GM13977 (cell line): ENCODE data around the gene GNPTG.
A peak's percentile ranks its signal among the peaks of the same experiment; 100 is the strongest.

Source experiments
- DNase-seq: peaks from one replicate; pipeline ENCODE4 v3.0.0; 2012; ENCODE audit warnings: low spot score
- in situ Hi-C: fragments of 300-500 bp; cut with MboI; formaldehyde crosslinking; loops from one replicate; pipeline ENCODE4 v1.12.0; 2022; ENCODE audit warnings: low sequenced_read_pairs, low pct_unique_long_range_greater_than_20kb, mixed read lengths, inconsistent platforms; ENCODE audit not compliant: unreplicated experiment
- TF ChIP-seq, protein P1 (sequence below): IDR thresholded peaks from 2 replicates; pipeline ENCODE4 v1.5.1; 2012; ENCODE audit warnings: mild to moderate bottlenecking, control low read depth; ENCODE audit not compliant: insufficient read depth; ENCODE audit errors: extremely low read depth, missing control alignments

The GNPTG gene

GRCh38 chr16:1330260-1330914 is 21.3 kb upstream of the GNPTG start:
- in situ Hi-C loops: no loop called here
- no peak for DNase-seq
- TF ChIP-seq, protein P1, sequence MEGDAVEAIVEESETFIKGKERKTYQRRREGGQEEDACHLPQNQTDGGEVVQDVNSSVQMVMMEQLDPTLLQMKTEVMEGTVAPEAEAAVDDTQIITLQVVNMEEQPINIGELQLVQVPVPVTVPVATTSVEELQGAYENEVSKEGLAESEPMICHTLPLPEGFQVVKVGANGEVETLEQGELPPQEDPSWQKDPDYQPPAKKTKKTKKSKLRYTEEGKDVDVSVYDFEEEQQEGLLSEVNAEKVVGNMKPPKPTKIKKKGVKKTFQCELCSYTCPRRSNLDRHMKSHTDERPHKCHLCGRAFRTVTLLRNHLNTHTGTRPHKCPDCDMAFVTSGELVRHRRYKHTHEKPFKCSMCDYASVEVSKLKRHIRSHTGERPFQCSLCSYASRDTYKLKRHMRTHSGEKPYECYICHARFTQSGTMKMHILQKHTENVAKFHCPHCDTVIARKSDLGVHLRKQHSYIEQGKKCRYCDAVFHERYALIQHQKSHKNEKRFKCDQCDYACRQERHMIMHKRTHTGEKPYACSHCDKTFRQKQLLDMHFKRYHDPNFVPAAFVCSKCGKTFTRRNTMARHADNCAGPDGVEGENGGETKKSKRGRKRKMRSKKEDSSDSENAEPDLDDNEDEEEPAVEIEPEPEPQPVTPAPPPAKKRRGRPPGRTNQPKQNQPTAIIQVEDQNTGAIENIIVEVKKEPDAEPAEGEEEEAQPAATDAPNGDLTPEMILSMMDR: peak; percentile 61

DNA sequence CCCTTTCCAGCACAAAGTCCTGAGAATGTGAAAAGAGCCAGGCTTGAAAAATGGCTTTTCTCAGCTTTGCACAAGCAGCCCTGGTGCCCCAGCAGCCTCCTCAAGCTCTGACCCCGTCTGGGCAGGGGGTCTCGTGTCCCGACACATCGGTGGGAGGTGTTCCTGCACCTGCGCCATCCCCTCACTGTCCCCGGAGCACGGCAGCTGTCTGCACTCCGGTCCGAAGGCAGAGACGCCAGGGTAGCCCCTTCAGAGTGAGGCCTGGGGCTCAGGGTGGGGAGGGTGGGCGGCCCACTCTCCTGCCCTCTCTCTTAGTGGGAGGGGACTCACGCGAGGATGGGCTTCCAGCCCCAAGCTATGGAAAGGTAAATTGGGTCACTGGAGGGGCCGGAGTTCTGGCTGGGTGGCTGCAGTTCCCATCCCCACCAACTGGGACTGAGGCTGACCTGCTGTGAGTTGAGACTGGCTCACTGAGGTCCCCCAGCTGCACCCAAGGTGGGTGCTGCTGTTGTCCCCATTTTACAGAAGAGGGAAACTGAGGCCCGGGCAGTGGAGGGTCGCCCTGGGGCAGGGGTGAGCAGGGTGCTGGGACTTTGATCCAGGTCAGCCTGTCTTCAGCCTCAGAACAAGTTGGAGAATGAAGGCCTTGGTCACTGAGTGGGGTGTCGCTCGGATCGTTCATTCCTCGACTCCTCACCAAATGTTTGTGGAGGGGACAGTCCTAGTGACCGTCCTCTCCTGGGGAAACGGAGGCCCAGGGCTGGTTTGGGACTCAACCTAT is 20.6 kb upstream of the GNPTG start:
- TF ChIP-seq, protein P1: no peak
- in situ Hi-C loops: no loop called here
- DNase-seq: no peak

DNA sequence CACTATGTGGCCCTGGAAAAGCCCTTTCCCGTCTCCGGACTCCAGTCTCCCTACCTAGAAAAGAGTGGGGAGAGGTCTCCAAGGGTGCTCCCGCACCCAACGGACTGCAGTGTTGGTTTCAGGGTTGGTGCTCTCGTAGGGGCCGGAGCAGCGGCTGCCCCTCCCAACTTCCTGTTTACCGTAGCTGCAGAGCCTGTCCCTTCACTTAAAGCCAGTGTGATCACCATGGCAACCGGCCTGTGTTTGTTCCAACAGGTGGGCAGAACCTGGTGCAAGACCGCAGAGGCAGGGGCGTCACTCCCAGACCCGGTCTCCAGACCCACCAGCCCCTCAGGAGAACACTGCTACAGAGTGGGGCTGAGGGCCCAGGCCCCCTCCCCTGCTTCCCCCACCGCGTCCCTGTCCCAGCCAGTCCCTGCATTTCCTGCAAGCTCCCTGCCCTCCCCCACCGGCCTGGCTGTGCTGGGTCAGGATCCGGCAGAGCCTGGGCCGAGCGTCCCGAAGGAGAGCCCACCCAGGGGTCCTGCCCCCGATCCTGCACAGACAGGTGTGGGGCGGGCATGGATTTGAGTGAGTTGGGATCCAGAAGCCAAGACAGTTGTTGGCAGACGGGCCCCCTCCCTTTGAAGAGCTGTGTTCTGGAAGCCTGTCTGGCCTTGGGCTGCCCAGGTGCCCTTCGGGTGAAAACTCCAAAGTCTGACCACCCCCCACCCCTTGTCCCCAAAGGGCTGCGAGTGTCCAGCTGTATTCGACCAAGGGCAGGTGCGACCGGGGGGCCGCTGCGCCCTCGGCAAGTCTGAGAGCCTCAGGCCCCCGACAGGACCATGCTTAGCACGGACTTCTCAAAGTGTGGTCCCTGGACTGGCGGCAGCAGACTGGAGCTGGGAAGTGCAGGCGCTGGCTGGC is 19.8 kb upstream of the GNPTG start:
- DNase-seq: peak; percentile 94
- TF ChIP-seq, protein P1: no peak
- in situ Hi-C loops: no loop called here

GRCh38 chr16:1332618-1333148 is 19.0 kb upstream of the GNPTG start:
- no peak for DNase-seq
- in situ Hi-C loops: no loop called here
- TF ChIP-seq, protein P1: no peak

GRCh38 chr16:1333149-1333812 is 18.4 kb upstream of the GNPTG start, which contains the start of gene BAIAP3:
TSS of gene BAIAP3 (plus strand) at chr16:1333645. CDS start at chr16:1338550, 4,905 bp downstream.
- peak; percentile 87 for DNase-seq

More at GRCh38 chr16:1333149-1333812, 18.4 kb upstream of the GNPTG start, which contains the start of gene BAIAP3:
- in situ Hi-C loops: no loop called here
- TF ChIP-seq, protein P1: no peak
